Activated naive CD8-positive, alpha-beta T cell treated with anti-CD3 and anti-CD28 coated beads for 36 hours (primary cell): ENCODE data around the gene SCFD1. TPM values are rescaled to one million over a fixed set of nuclear protein-coding genes. Genes with fewer than 3 reads are reported as not detected.
"Not testable (repeated sequence)": the region's sequence is repeated elsewhere in the genome, so short reads cannot be mapped to it uniquely, and the experiment has no call there.

Experiments used
- DNase-seq: peaks from one replicate; pipeline ENCODE4 v3.0.0; 2021
- H3K27ac Mint-ChIP-seq: one replicate; pipeline ENCODE4 v1.8.0; 2022; ENCODE audit warnings: mild to moderate bottlenecking, moderate library complexity, mixed read lengths
- H3K27me3 Mint-ChIP-seq: one replicate; pipeline ENCODE4 v1.8.0; 2022; ENCODE audit warnings: mild to moderate bottlenecking, mixed read lengths
- H3K36me3 Mint-ChIP-seq: one replicate; pipeline ENCODE4 v1.8.0; 2021; ENCODE audit warnings: mild to moderate bottlenecking, mixed read lengths
- H3K4me1 Mint-ChIP-seq: one replicate; pipeline ENCODE4 v1.8.0; 2021; ENCODE audit warnings: mixed read lengths
- H3K4me3 Mint-ChIP-seq: one replicate; pipeline ENCODE4 v1.8.0; 2022; ENCODE audit warnings: mild to moderate bottlenecking, moderate library complexity, mixed read lengths
- H3K9me3 Mint-ChIP-seq: one replicate; pipeline ENCODE4 v1.8.0; 2022; ENCODE audit warnings: mixed read lengths
- total RNA-seq, 2 experiments: library from RNA; stranded (reverse); gene quantifications; one replicate each; pipeline ENCODE4 v1.2.3, GENCODE V29; 2021

Gene SCFD1
- total RNA-seq, 2 experiments from 2014 or later, result 57.8 to 69.8 TPM

- no peak overlapping the region for H3K4me3 Mint-ChIP-seq
- H3K27ac Mint-ChIP-seq, result no peak overlapping the region
- H3K36me3 Mint-ChIP-seq, result peaks cover 24% of the 10 kb centered on the region
- no peak for DNase-seq
- H3K27me3 Mint-ChIP-seq, result no peaks in the 10 kb centered on the region
- H3K9me3 Mint-ChIP-seq, result peaks cover under 1% of the 10 kb centered on the region
- H3K4me1 Mint-ChIP-seq, result peaks cover 6% of the 10 kb centered on the region
Measured at GRCh38 chr14:30638926-30639325, 16.8 kb downstream of the SCFD1 start.

GRCh38 chr14:30641207-30641606, 19.1 kb downstream of the SCFD1 start:
- peaks cover 33% of the 10 kb centered on the region for H3K36me3 Mint-ChIP-seq
- no peaks in the 10 kb centered on the region for H3K27me3 Mint-ChIP-seq
- no peaks in the 10 kb centered on the region for H3K4me1 Mint-ChIP-seq
- peaks cover 8% of the 10 kb centered on the region for H3K9me3 Mint-ChIP-seq
- DNase-seq, result no peak
- H3K4me3 Mint-ChIP-seq, result no peak overlapping the region
- H3K27ac Mint-ChIP-seq, result no peak overlapping the region

- not testable (repeated sequence) for H3K9me3 Mint-ChIP-seq, H3K4me3 Mint-ChIP-seq, H3K27me3 Mint-ChIP-seq, H3K4me1 Mint-ChIP-seq, H3K27ac Mint-ChIP-seq, DNase-seq
- peaks cover 39% of the 10 kb centered on the region for H3K36me3 Mint-ChIP-seq
Measured at GRCh38 chr14:30644462-30644861, 22.3 kb downstream of the SCFD1 start.

DNA sequence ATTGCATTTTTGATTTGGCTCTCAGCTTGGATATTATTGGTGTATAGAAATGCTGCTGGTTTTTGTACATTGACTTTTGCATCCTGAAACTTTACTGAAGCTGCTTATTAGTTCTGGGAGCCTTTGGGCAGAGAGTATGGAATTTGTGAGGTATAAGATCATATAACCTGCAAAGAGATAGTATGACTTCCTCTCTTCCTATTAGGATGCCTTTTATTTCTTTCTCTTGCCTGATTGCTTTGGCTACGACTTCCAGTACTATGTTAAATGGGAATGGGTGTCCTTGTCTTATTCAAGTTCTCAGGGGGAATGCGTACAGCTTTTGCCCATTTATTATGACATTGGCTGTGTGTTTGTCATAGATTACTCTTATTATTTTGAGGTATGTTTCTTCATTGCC, 23.5 kb downstream of the SCFD1 start:
- no peak for DNase-seq
- Mint-ChIP-seq H3K4me3 (no peak overlapping the region), H3K9me3 (peaks cover 8% of the 10 kb centered on the region), H3K4me1 (no peaks in the 10 kb centered on the region), H3K27ac (no peak overlapping the region), H3K27me3 (no peaks in the 10 kb centered on the region), H3K36me3 (peaks cover 39% of the 10 kb centered on the region)

DNA sequence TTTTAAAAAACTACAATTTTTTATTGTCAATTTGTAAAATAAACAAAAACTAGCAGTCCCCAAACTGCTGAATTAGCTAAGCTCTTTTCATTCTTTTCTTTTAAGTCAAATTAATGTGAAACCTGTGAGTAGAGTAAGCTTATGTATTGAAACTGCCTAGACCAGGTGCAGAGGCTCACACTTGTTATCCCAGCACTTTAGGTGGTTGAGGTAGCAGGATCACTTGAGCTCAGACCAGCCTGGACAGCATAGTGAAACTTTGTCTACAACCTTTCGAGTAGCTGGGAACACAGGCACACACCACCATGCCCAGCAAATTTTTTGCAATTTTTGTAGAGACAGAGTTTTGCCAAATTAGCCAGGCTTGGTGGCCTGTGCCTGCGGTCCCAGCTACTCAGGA, 26.4 kb downstream of the SCFD1 start:
- Mint-ChIP-seq H3K9me3 (peaks cover 8% of the 10 kb centered on the region), H3K36me3 (peaks cover 36% of the 10 kb centered on the region), H3K4me3 (no peak overlapping the region), H3K27ac (no peak overlapping the region), H3K4me1 (no peaks in the 10 kb centered on the region), H3K27me3 (no peaks in the 10 kb centered on the region)
- DNase-seq, result no peak

DNA sequence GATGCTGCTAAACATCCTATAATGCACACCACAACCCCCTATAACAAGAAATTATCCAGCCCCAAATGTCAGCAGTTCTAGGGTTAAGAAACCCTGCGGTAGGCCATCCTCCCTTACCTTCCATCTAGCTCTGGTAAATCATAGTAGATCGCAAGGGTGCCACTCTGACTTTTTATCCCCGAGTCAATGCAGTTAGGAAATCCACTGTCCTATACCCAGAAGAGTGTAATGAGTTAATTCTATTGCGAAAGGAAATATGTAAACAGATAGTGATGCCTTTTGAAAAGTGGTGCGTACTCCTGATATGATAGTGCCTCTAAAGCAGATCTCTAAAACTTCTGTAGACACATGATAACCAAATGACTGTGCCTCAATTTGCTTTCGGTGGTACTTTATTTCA, 29.8 kb downstream of the SCFD1 start:
- no peaks in the 10 kb centered on the region for H3K27me3 Mint-ChIP-seq
- H3K9me3 Mint-ChIP-seq, result no peaks in the 10 kb centered on the region
- H3K4me3 Mint-ChIP-seq, result no peak overlapping the region
- no peaks in the 10 kb centered on the region for H3K4me1 Mint-ChIP-seq
- no peak for DNase-seq
- peaks cover 6% of the 10 kb centered on the region for H3K36me3 Mint-ChIP-seq
- no peak overlapping the region for H3K27ac Mint-ChIP-seq

DNA sequence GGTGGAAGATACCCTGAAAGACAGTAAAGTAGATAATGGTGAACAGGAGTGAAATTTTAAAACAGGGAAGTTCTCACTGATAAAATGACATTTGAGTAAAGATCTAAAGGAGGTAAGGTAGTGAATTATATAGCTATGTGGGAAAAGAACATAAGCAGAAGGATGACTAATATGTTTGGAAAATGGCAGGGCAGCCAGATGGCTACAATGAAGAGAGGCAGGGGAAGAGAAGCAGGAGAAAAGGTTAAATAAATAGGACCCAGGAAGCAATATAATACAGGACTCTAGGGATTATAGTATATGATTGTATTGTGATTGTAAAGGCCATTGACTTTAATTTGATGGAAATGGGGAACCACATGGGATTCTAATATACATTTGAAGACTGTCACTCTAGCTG, 33.0 kb downstream of the SCFD1 start:
- no peak for DNase-seq
- H3K4me3 Mint-ChIP-seq, result no peak overlapping the region
- no peak overlapping the region for H3K27ac Mint-ChIP-seq
- H3K4me1 Mint-ChIP-seq, result no peaks in the 10 kb centered on the region
- peaks cover 4% of the 10 kb centered on the region for H3K36me3 Mint-ChIP-seq
- H3K27me3 Mint-ChIP-seq, result no peaks in the 10 kb centered on the region
- H3K9me3 Mint-ChIP-seq, result no peaks in the 10 kb centered on the region

DNA sequence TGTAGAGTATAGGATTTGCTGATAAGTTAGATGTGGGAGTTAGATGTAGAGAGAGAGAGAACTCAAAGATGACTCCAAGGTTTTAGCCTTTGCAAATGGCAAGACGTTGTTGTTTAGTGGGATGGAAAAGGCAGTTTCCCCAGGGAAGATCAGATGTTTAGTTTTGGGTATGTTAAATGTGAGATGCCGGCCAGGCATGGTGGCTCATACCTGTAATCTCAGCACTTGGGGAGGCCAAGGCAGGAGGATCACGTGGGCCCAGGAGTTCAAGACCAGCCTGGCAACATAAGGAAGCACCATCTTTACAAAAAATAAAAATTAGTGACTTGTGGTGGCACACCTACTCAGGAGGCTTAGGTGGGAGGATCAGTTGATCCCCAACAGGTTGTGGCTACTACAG, 33.5 kb downstream of the SCFD1 start:
- Mint-ChIP-seq H3K9me3 (no peaks in the 10 kb centered on the region), H3K4me1 (no peaks in the 10 kb centered on the region), H3K4me3 (no peak overlapping the region), H3K27ac (no peak overlapping the region), H3K36me3 (peaks cover 9% of the 10 kb centered on the region), H3K27me3 (no peaks in the 10 kb centered on the region)
- DNase-seq, result no peak

DNA sequence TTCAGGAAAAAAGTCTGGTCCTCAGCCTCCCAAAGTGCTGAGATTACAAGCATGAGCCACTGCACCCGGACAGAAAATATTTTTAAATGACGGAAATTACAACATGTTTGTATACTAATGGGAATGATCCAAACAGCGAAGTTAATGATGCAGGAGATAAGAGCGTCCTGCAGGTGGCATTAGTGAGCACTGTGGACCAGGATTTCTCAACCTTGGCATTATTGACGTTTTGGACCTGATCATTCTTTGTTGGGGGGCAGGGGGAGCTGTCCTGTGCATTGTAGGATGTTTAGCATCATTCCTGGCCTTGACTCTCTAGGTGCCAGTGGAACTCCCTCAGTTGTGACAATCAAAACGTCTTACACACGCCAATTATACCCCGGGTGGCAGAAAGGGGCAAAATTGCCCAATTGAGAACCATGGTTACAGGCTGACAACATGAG, 34.1 kb downstream of the SCFD1 start:
- H3K4me1 Mint-ChIP-seq, result no peaks in the 10 kb centered on the region
- H3K36me3 Mint-ChIP-seq, result peaks cover 9% of the 10 kb centered on the region
- DNase-seq, result peak; percentile 9
- no peaks in the 10 kb centered on the region for H3K9me3 Mint-ChIP-seq
- H3K27ac Mint-ChIP-seq, result no peak overlapping the region
- no peaks in the 10 kb centered on the region for H3K27me3 Mint-ChIP-seq
- no peak overlapping the region for H3K4me3 Mint-ChIP-seq

DNA sequence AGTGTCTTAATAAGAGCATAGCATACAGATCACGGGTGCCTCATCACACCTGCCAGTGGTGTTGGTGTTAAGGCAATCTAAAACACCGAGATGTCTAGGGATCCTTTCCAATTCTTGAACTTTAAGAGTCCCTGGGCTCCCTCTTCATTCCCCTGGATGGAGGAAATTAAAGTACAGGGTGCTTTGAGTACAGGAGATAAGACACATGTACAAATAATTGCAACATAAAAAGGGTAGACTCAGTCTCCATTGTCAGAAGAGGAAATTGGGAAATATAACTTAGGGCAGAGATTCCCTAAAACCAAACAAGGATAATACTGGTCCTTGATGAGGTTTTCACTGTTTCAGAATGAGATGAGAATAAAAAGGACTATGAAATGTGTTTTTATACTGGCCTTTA, 34.9 kb downstream of the SCFD1 start:
- Mint-ChIP-seq H3K4me3 (no peak overlapping the region), H3K9me3 (no peaks in the 10 kb centered on the region), H3K36me3 (peaks cover 9% of the 10 kb centered on the region), H3K4me1 (no peaks in the 10 kb centered on the region), H3K27ac (no peak overlapping the region), H3K27me3 (no peaks in the 10 kb centered on the region)
- DNase-seq, result no peak

- H3K27me3 Mint-ChIP-seq, result no peaks in the 10 kb centered on the region
- no peak for DNase-seq
- no peak overlapping the region for H3K27ac Mint-ChIP-seq
- no peak overlapping the region for H3K4me3 Mint-ChIP-seq
- no peaks in the 10 kb centered on the region for H3K9me3 Mint-ChIP-seq
- peaks cover 13% of the 10 kb centered on the region for H3K36me3 Mint-ChIP-seq
- H3K4me1 Mint-ChIP-seq, result no peaks in the 10 kb centered on the region
Measured at GRCh38 chr14:30657606-30658163, 35.6 kb downstream of the SCFD1 start.

- H3K4me1 Mint-ChIP-seq, result no peaks in the 10 kb centered on the region
- no peaks in the 10 kb centered on the region for H3K9me3 Mint-ChIP-seq
- no peaks in the 10 kb centered on the region for H3K27me3 Mint-ChIP-seq
- peaks cover 15% of the 10 kb centered on the region for H3K36me3 Mint-ChIP-seq
- H3K27ac Mint-ChIP-seq, result no peak overlapping the region
- no peak overlapping the region for H3K4me3 Mint-ChIP-seq
- DNase-seq, result no peak
Measured at GRCh38 chr14:30658645-30659044, 36.5 kb downstream of the SCFD1 start.

DNA sequence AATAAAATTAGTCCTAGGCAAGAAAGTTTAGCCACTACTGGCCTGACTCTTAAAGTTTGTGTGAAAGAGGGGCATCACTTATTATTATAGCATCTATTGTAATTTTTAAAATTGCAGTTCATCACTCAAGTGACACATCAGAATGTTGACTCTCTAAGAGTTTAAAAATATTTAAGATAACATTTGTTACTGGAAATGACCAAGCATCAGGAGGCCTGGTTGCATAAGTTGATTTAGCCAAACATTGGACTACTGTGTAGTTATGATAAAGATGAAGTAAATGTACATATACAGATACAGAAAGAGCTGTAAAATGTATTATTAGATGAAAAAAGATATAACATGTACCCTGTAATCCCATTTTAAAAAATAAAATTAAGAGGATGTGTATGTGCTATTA, 47.5 kb downstream of the SCFD1 start:
- Mint-ChIP-seq H3K9me3 (peaks cover 4% of the 10 kb centered on the region), H3K36me3 (peaks cover 27% of the 10 kb centered on the region), H3K4me3 (no peak overlapping the region), H3K4me1 (peaks cover 8% of the 10 kb centered on the region), H3K27ac (peak overlapping the region; percentile 65), H3K27me3 (no peaks in the 10 kb centered on the region)
- no peak for DNase-seq

- Mint-ChIP-seq H3K36me3 (peaks cover 13% of the 10 kb centered on the region), H3K4me3 (no peak overlapping the region), H3K27me3 (no peaks in the 10 kb centered on the region), H3K27ac (no peak overlapping the region), H3K9me3 (no peaks in the 10 kb centered on the region), H3K4me1 (peaks cover 8% of the 10 kb centered on the region)
- DNase-seq, result no peak
Measured at GRCh38 chr14:30673071-30673470, 51.0 kb downstream of the SCFD1 start.

GRCh38 chr14:30678926-30679431, 56.9 kb downstream of the SCFD1 start:
- no peak for DNase-seq
- peaks cover 28% of the 10 kb centered on the region for H3K36me3 Mint-ChIP-seq
- no peak overlapping the region for H3K27ac Mint-ChIP-seq
- peaks cover 1% of the 10 kb centered on the region for H3K9me3 Mint-ChIP-seq
- no peak overlapping the region for H3K4me3 Mint-ChIP-seq
- H3K4me1 Mint-ChIP-seq, result peaks cover 4% of the 10 kb centered on the region
- no peaks in the 10 kb centered on the region for H3K27me3 Mint-ChIP-seq

GRCh38 chr14:30680036-30680435, 57.9 kb downstream of the SCFD1 start:
- H3K27me3 Mint-ChIP-seq, result no peaks in the 10 kb centered on the region
- H3K36me3 Mint-ChIP-seq, result peaks cover 33% of the 10 kb centered on the region
- H3K9me3 Mint-ChIP-seq, result peaks cover 1% of the 10 kb centered on the region
- H3K4me3 Mint-ChIP-seq, result no peak overlapping the region
- DNase-seq, result no peak
- no peak overlapping the region for H3K27ac Mint-ChIP-seq
- H3K4me1 Mint-ChIP-seq, result peaks cover 4% of the 10 kb centered on the region
